H1 (cell line): ENCODE data around the gene FXYD3. TPM values are rescaled to one million over a fixed set of nuclear protein-coding genes. Genes with fewer than 3 reads are reported as not detected.

Experiments
- CTCF ChIA-PET: fragments of 300-600 bp; sonication (Branson Sonifier 250); formaldehyde crosslinking; loops from one replicate; lab custom pipeline; 2021; ENCODE audit not compliant: partially characterized antibody; lab: Charles Lee
- POLR2A ChIA-PET: fragments of 300-600 bp; sonication (Branson Sonifier 250); formaldehyde crosslinking; loops from one replicate; lab custom pipeline; 2021; ENCODE audit warnings: inconsistent platforms; ENCODE audit not compliant: partially characterized antibody; lab: Charles Lee
- DNase-seq, 2 experiments: peaks; one replicate each; pipeline versions ENCODE4 v3.0.0 to v3.0.0-alpha.2; 2010 to 2022; ENCODE audit warnings: low spot score in 2 of 2, low read depth in 1 of 2, mixed read lengths in 1 of 2
- FAIRE-seq: peaks from 2 replicates; lab custom pipeline; 2011; peaks lifted over from hg19 to GRCh38; lab: Jason Lieb, UNC
- H2AFZ ChIP-seq: 2 replicates; pipeline ENCODE4 v1.8.1; 2012; ENCODE audit warnings: low read length, inconsistent platforms
- H2AK5ac ChIP-seq: 2 replicates; pipeline ENCODE4 v1.6.1; 2013; ENCODE audit warnings: low read depth, low read length
- H2BK120ac ChIP-seq: replicated peaks from 2 replicates; pipeline ENCODE3; 2013; ENCODE audit warnings: low read depth, low read length, inconsistent platforms
- H2BK12ac ChIP-seq: 2 replicates; pipeline ENCODE4 v1.6.1; 2013; ENCODE audit warnings: low read depth, low read length
- H2BK15ac ChIP-seq: 2 replicates; pipeline ENCODE4 v1.6.1; 2013; ENCODE audit warnings: low read length
- H2BK20ac ChIP-seq: 2 replicates; pipeline ENCODE4 v1.6.1; 2013; ENCODE audit warnings: low read length
- H2BK5ac ChIP-seq: 2 replicates; pipeline ENCODE4 v1.6.1; 2013; ENCODE audit warnings: low read depth, low read length
- H3K14ac ChIP-seq: 2 replicates; pipeline ENCODE4 v1.6.1; 2013; ENCODE audit warnings: inconsistent platforms; ENCODE audit not compliant: insufficient read length
- H3K18ac ChIP-seq: 2 replicates; pipeline ENCODE4 v1.6.1; 2013; ENCODE audit warnings: low read length; ENCODE audit errors: extremely low read depth
- H3K23ac ChIP-seq: 2 replicates; pipeline ENCODE4 v1.6.1; 2013; ENCODE audit warnings: inconsistent platforms; ENCODE audit not compliant: insufficient read length
- H3K23me2 ChIP-seq: 2 replicates; pipeline ENCODE4 v1.6.1; 2013; ENCODE audit warnings: low read depth, low read length
- H3K27ac ChIP-seq: 2 replicates; pipeline ENCODE4 v1.6.1; 2011; ENCODE audit warnings: low read depth, low read length, inconsistent platforms
- H3K27me3 ChIP-seq, 4 experiments: replicated peaks in 1 of 4; 1 replicate in 1 of 4; 2 replicates in 3 of 4; pipeline versions ENCODE4 v1.6.1 to v1.8.1; 2011 to 2013; ENCODE audit warnings: low read length in 3 of 4, mild to moderate bottlenecking in 3 of 4, inconsistent platforms in 2 of 4, mixed read lengths in 2 of 4, moderate library complexity in 1 of 4; ENCODE audit not compliant: control insufficient read depth in 3 of 4, insufficient read depth in 3 of 4; ENCODE audit errors: extremely low read depth in 1 of 4
- H3K36me3 ChIP-seq, 4 experiments: 2 replicates each; pipeline versions ENCODE4 v1.6.1 to v1.8.1; 2011 to 2013; ENCODE audit warnings: mild to moderate bottlenecking in 4 of 4, low read length in 3 of 4, moderate library complexity in 2 of 4, control low read depth in 1 of 4, inconsistent platforms in 1 of 4; ENCODE audit not compliant: insufficient read depth in 4 of 4, control insufficient read depth in 2 of 4
- H3K4ac ChIP-seq: replicated peaks from 2 replicates; pipeline ENCODE3; 2013; ENCODE audit warnings: low read length, low read depth, mixed read lengths, inconsistent platforms; ENCODE audit not compliant: insufficient read length
- H3K4me1 ChIP-seq, 4 experiments: replicated peaks in 1 of 4; 1 replicate in 1 of 4; 2 replicates in 3 of 4; pipeline versions ENCODE4 v1.6.1 to v1.8.1; 2011 to 2013; ENCODE audit warnings: low read length in 3 of 4, inconsistent platforms in 2 of 4, mixed read lengths in 1 of 4; ENCODE audit not compliant: insufficient read depth in 4 of 4, control insufficient read depth in 3 of 4
- H3K4me2 ChIP-seq, 2 experiments: 2 replicates each; pipeline versions ENCODE4 v1.6.1 to v1.8.1; 2011 to 2013; ENCODE audit warnings: low read depth in 2 of 2, low read length in 2 of 2, control low read depth in 1 of 2, inconsistent platforms in 1 of 2, mild to moderate bottlenecking in 1 of 2; ENCODE audit not compliant: insufficient read depth in 1 of 2
- H3K4me3 ChIP-seq, 4 experiments: fragments of 200-600, 300-600 bp in 1 of 4; sonication (generic), shearing (Covaris generic), sonication (Bioruptor Twin) in 1 of 4; 2 replicates each; pipeline versions ENCODE4 v1.5.1 to v1.8.1; 2011 to 2016; ENCODE audit warnings: low read length in 4 of 4, low read depth in 3 of 4, control low read depth in 2 of 4, inconsistent platforms in 2 of 4, mild to moderate bottlenecking in 2 of 4, mixed read lengths in 1 of 4, moderate library complexity in 1 of 4; ENCODE audit not compliant: insufficient read depth in 2 of 4; ENCODE audit errors: extremely low read depth in 1 of 4
- H3K56ac ChIP-seq: replicated peaks from 2 replicates; pipeline ENCODE3; 2013; ENCODE audit warnings: low read depth, mild to moderate bottlenecking, mixed read lengths, low read length, inconsistent platforms; ENCODE audit not compliant: insufficient read length
- H3K79me1 ChIP-seq: 2 replicates; pipeline ENCODE4 v1.6.1; 2013; ENCODE audit warnings: low read depth, low read length, control low read depth
- H3K79me2 ChIP-seq, 2 experiments: 2 replicates each; pipeline versions ENCODE4 v1.6.1 to v1.8.1; 2012 to 2013; ENCODE audit warnings: low read length in 2 of 2, mild to moderate bottlenecking in 2 of 2, inconsistent platforms in 1 of 2; ENCODE audit not compliant: insufficient read depth in 2 of 2, control insufficient read depth in 1 of 2
- H3K9ac ChIP-seq, 4 experiments: replicated peaks in 1 of 4; 1 replicate in 1 of 4; 2 replicates in 3 of 4; pipeline versions ENCODE4 v1.6.1 to v1.8.1; 2011 to 2013; ENCODE audit warnings: low read depth in 3 of 4, low read length in 3 of 4, control low read depth in 2 of 4, mild to moderate bottlenecking in 2 of 4, moderate library complexity in 2 of 4, inconsistent platforms in 1 of 4; ENCODE audit errors: extremely low read depth in 1 of 4
- H3K9me3 ChIP-seq, 2 experiments: 2 replicates each; pipeline versions ENCODE4 v1.6.1 to v1.8.1; 2012 to 2013; ENCODE audit warnings: mild to moderate bottlenecking in 2 of 2, moderate library complexity in 2 of 2, control low read depth in 1 of 2, inconsistent platforms in 1 of 2, low read depth in 1 of 2, low read length in 1 of 2, mixed read lengths in 1 of 2; ENCODE audit not compliant: insufficient read depth in 2 of 2
- H4K20me1 ChIP-seq, 2 experiments: replicated peaks in 1 of 2; 2 replicates each; pipeline versions ENCODE3 to v1.8.1; 2011 to 2013; ENCODE audit warnings: inconsistent platforms in 2 of 2, low read length in 2 of 2, mild to moderate bottlenecking in 1 of 2; ENCODE audit not compliant: insufficient read depth in 2 of 2, control insufficient read depth in 1 of 2
- H4K5ac ChIP-seq: 2 replicates; pipeline ENCODE4 v1.6.1; 2013; ENCODE audit warnings: low read length, low read depth, mixed read lengths, inconsistent platforms; ENCODE audit not compliant: insufficient read length
- H4K8ac ChIP-seq: 2 replicates; pipeline ENCODE4 v1.8.0; 2013; ENCODE audit warnings: mild to moderate bottlenecking, moderate library complexity, low read length, inconsistent platforms; ENCODE audit not compliant: insufficient read depth; ENCODE audit errors: extremely low read depth
- H4K91ac ChIP-seq: replicated peaks from 2 replicates; pipeline ENCODE3; 2013; ENCODE audit warnings: low read length, mixed read lengths, inconsistent platforms; ENCODE audit not compliant: insufficient read length
- BCL11A ChIP-seq, 2 experiments: IDR thresholded peaks; one replicate each; pipeline ENCODE4 v1.6.1; 2011; ENCODE audit warnings: low read depth in 2 of 2, low read length in 2 of 2, mild to moderate bottlenecking in 2 of 2
- BRCA1 ChIP-seq: IDR thresholded peaks from 2 replicates; pipeline ENCODE4 v1.6.1; 2012; ENCODE audit warnings: low read depth, low read length, improper control_type of control experiment
- CTBP2 ChIP-seq: IDR thresholded peaks from 2 replicates; pipeline ENCODE4 v1.7.0; 2011; ENCODE audit warnings: borderline replicate concordance, mild to moderate bottlenecking, moderate library complexity, mixed read lengths, low read length; ENCODE audit not compliant: insufficient read depth, insufficient read length
- EP300 ChIP-seq, 2 experiments: IDR thresholded peaks; 1 replicate in 1 of 2; 2 replicates in 1 of 2; pipeline ENCODE4 v1.6.1; 2011 to 2012; ENCODE audit warnings: low read depth in 2 of 2, low read length in 2 of 2, mild to moderate bottlenecking in 2 of 2, borderline replicate concordance in 1 of 2, inconsistent platforms in 1 of 2, moderate library complexity in 1 of 2
- HDAC2 ChIP-seq, 2 experiments: fragments of 300-600 bp in 1 of 2; sonication (generic) in 1 of 2; IDR thresholded peaks; 2 replicates each; pipeline ENCODE4 v1.6.1; 2011 to 2012; ENCODE audit warnings: low read depth in 2 of 2, low read length in 2 of 2, mild to moderate bottlenecking in 2 of 2, moderate library complexity in 2 of 2, borderline replicate concordance in 1 of 2, inconsistent platforms in 1 of 2
- NANOG ChIP-seq: IDR thresholded peaks from 2 replicates; pipeline ENCODE4 v1.6.1; 2011; ENCODE audit warnings: low read length, low read depth, mild to moderate bottlenecking, inconsistent platforms; ENCODE audit not compliant: insufficient read depth, poor library complexity, severe bottlenecking
- SIN3A ChIP-seq, 2 experiments: IDR thresholded peaks in 1 of 2; conservative IDR thresholded peaks in 1 of 2; 2 replicates each; pipeline ENCODE4 v1.6.1; 2011 to 2012; ENCODE audit warnings: low read length in 2 of 2, improper control_type of control experiment in 1 of 2, low read depth in 1 of 2, mild to moderate bottlenecking in 1 of 2
- SP1 ChIP-seq: IDR thresholded peaks from 2 replicates; pipeline ENCODE4 v1.6.1; 2011; ENCODE audit warnings: low read depth, low read length
- TCF12 ChIP-seq: IDR thresholded peaks from 2 replicates; pipeline ENCODE4 v1.6.1; 2011; ENCODE audit warnings: low read depth, mild to moderate bottlenecking, low read length
- WGBS, 2 experiments: shearing (Covaris generic) in 1 of 2; methylation state at CpG; one replicate each; pipeline versions ENCODE4 v1.1.6 to v1.1.7; 2013 to 2015; ENCODE audit warnings: low lambda C conversion rate in 2 of 2, mixed read lengths in 2 of 2, inconsistent platforms in 1 of 2, low coverage in 1 of 2, missing lambda C conversion rate in 1 of 2; ENCODE audit not compliant: insufficient replicate concordance in 2 of 2, insufficient coverage in 1 of 2, insufficient read length in 1 of 2; ENCODE audit errors: extremely low coverage in 1 of 2, missing lambda C conversion rate in 1 of 2; 5-methylcytosine and 5-hydroxymethylcytosine counted together
- polyA plus RNA-seq, 7 experiments: library from polyadenylated mRNA; depleted of rRNA in 3 of 7; stranded (reverse) in 5 of 7; unstranded in 2 of 7; fragments of >200 nt in 5 of 7; fragments of 200-250 nt in 2 of 7; gene quantifications; 1 replicate in 5 of 7; 2 replicates in 1 of 7; 4 replicates in 1 of 7; pipeline versions ENCODE4 v1.2.1 to v1.2.3, GENCODE V29; 2011 to 2013; ENCODE audit warnings: missing spikeins in 2 of 7, mixed read lengths in 2 of 7
- total RNA-seq: library from RNA; stranded (reverse); fragmentation: NEBNext Ultra II Directional; extraction: Animal tissue kit (Norgen Biotek cat#: 25700); gene quantifications from 2 replicates; pipeline ENCODE4 v1.2.1, GENCODE V29; 2021
- TF ChIP-seq, protein P1 (sequence below): IDR thresholded peaks from 2 replicates; pipeline ENCODE4 v1.6.1; 2011; ENCODE audit warnings: low read depth, mild to moderate bottlenecking, low read length; ENCODE audit not compliant: insufficient read depth

The FXYD3 gene
- total and polyA plus RNA-seq, 2 of the 8 experiments (the other 6 are each of a cell fraction or from before 2014, with no cell fraction given) = 0.33 TPM; not detected in 1

DNA sequence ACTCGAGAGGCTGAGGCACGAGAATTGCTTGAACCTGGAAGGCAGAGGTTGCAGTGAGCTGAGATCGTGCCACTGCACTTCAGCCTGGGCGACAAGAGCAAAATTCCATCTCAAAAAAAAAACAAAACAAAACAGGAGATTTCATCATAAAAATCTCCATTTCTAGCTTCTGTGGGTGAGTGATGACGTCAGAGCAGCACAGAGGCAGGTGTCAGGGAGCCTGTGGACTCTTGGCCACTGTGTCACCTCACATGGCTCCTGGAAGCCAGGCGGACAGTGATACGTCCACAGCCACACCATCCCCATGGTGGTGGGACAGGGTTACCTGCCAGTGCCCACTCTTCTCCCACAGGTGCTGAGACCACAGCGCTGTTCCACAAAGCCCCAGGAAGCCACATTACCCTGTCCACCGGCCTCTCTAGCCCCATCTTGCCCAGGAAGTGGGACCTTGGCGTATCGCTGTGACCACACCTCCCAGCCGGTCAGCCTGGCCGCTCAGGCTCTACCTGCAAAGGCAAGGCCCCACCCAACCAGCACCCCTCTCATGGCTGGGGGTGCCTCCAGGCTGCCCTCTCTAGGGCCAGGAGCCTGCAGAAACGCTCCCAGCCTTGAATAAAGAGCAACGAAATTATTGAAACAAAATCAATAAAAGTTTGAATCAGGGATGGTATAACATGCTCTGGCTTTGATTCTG, 2.5 kb upstream of the FXYD3 start:
- no peak overlapping the region for H3K4me3 ChIP-seq
- peaks cover 0 to 2% (median 0%) of the 10 kb centered on the region in 4 experiments; a peak in 1 of 7 replicates for H3K27me3 ChIP-seq
- CTCF ChIA-PET = interaction anchor here (0.7 to 3.4 kb wide), 4 partner anchors 21 to 46 kb away, joined by 3 to 21 read pairs (median 8); no protein-coding TSS in a partner anchor
- H3K56ac ChIP-seq = no peak overlapping the region
- no peak overlapping the region; a peak in 1 of 4 replicates for H3K4me2 ChIP-seq
- H4K20me1 ChIP-seq = no peaks in the 10 kb centered on the region
- WGBS, 2 experiments = 86% methylated on average over 15 of the region's 15 CpGs; no CpG with 5 or more reads in 1 of the 2 experiments
- H3K4ac ChIP-seq = no peak overlapping the region
- 0 out of 2 replicates have a peak overlapping the region, but pooled peaks have one; percentile 43 for H2BK12ac ChIP-seq
- H3K36me3 ChIP-seq = no peaks in the 10 kb centered on the region
- no peaks in the 10 kb centered on the region for H3K79me2 ChIP-seq
- no peak overlapping the region for H2BK20ac ChIP-seq
- FAIRE-seq (no peak), DNase-seq (no peak)
- POLR2A ChIA-PET = no interaction called here
- no peaks in the 10 kb centered on the region for H3K23me2 ChIP-seq
- peaks cover 0 to 14% (median 9%) of the 10 kb centered on the region in 4 experiments; a peak in 6 of 7 replicates for H3K4me1 ChIP-seq
- peak overlapping the region; percentile 36 for H4K5ac ChIP-seq
- no peak overlapping the region for H4K8ac ChIP-seq
- H3K23ac ChIP-seq = no peak overlapping the region
- peak overlapping the region; percentile 72; the same call in 1 of the 2 replicates for H2AK5ac ChIP-seq
- no peak overlapping the region for H2BK120ac ChIP-seq
- H2BK5ac ChIP-seq = no peak overlapping the region
- no peaks in the 10 kb centered on the region for H3K9me3 ChIP-seq
- H2BK15ac ChIP-seq = peak overlapping the region; percentile 29; the same call in 1 of the 2 replicates
- no peak overlapping the region for H3K14ac ChIP-seq
- H4K91ac ChIP-seq = peak overlapping the region; percentile 80
- no peak overlapping the region for H2AFZ ChIP-seq
- no peak overlapping the region for H3K18ac ChIP-seq
- no peak overlapping the region for H3K9ac ChIP-seq
- no peaks in the 10 kb centered on the region for H3K79me1 ChIP-seq
- H3K27ac ChIP-seq = no peak overlapping the region
- TF ChIP-seq, protein P1, sequence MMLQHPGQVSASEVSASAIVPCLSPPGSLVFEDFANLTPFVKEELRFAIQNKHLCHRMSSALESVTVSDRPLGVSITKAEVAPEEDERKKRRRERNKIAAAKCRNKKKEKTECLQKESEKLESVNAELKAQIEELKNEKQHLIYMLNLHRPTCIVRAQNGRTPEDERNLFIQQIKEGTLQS = no peak
- TF ChIP-seq BCL11A (IDR thresholded peaks at IDR 0.05; ENCODE audit: low read depth in 2 of 2, low read length in 2 of 2) (no peak), HDAC2 (IDR thresholded peaks at IDR 0.05; ENCODE audit: borderline replicate concordance in 1 of 2, low read depth in 2 of 2, low read length in 2 of 2) (no peak), BRCA1 (no peak), SP1 (no peak), CTBP2 (no peak), TCF12 (no peak), EP300 (IDR thresholded peaks at IDR 0.05; ENCODE audit: borderline replicate concordance in 1 of 2, low read depth in 2 of 2, low read length in 2 of 2) (no peak), SIN3A (conservative IDR thresholded peaks at IDR 0.05 in 1 of 2, IDR thresholded peaks at IDR 0.05 in 1 of 2; ENCODE audit: low read depth in 1 of 2, low read length in 2 of 2) (no peak), NANOG (no peak)
